ENCODE results near the gene FAM81B.

Gene FAM81B

GRCh38 chr5:95410279-95410678 is 19.1 kb downstream of the FAM81B start:
- H3K4me1 ChIP-seq, result no peaks in the 10 kb centered on the region
- DNase-seq, result no peak
- no peak for TF ChIP-seq CTCF (IDR thresholded peaks at IDR 0.05; ENCODE audit: low read depth, low read length)
- no peaks in the 10 kb centered on the region; the same call in none of the 2 replicates for H3K27me3 ChIP-seq
- no peak overlapping the region for H3K4me3 ChIP-seq (ENCODE audit: low read depth, low read length)
- no peaks in the 10 kb centered on the region for H3K36me3 ChIP-seq
- no peaks in the 10 kb centered on the region for H3K9me3 ChIP-seq

- Histone ChIP-seq H3K9me3 (no peaks in the 10 kb centered on the region), H3K27me3 (no peaks in the 10 kb centered on the region; the same call in none of the 2 replicates), H3K4me1 (no peaks in the 10 kb centered on the region), H3K36me3 (no peaks in the 10 kb centered on the region), H3K4me3 (ENCODE audit: low read depth, low read length) (no peak overlapping the region)
- TF ChIP-seq CTCF (IDR thresholded peaks at IDR 0.05; ENCODE audit: low read depth, low read length), result no peak
- DNase-seq, result no peak
Measured at GRCh38 chr5:95411474-95411873, 20.3 kb downstream of the FAM81B start.

- no peak for TF ChIP-seq CTCF (IDR thresholded peaks at IDR 0.05; ENCODE audit: low read depth, low read length)
- no peaks in the 10 kb centered on the region for H3K9me3 ChIP-seq
- no peak overlapping the region for H3K4me3 ChIP-seq (ENCODE audit: low read depth, low read length)
- H3K4me1 ChIP-seq, result no peaks in the 10 kb centered on the region
- H3K27me3 ChIP-seq, result no peaks in the 10 kb centered on the region; the same call in none of the 2 replicates
- no peak for DNase-seq
- H3K36me3 ChIP-seq, result no peaks in the 10 kb centered on the region
Measured at GRCh38 chr5:95414451-95414850, 23.3 kb downstream of the FAM81B start.

GRCh38 chr5:95417971-95418370 is 26.8 kb downstream of the FAM81B start:
- no peak for TF ChIP-seq CTCF (IDR thresholded peaks at IDR 0.05; ENCODE audit: low read depth, low read length)
- H3K36me3 ChIP-seq, result no peaks in the 10 kb centered on the region
- H3K4me1 ChIP-seq, result no peaks in the 10 kb centered on the region
- H3K27me3 ChIP-seq, result no peaks in the 10 kb centered on the region; the same call in none of the 2 replicates
- H3K4me3 ChIP-seq (ENCODE audit: low read depth, low read length), result no peak overlapping the region
- H3K9me3 ChIP-seq, result no peaks in the 10 kb centered on the region
- DNase-seq, result no peak

- Histone ChIP-seq H3K36me3 (no peaks in the 10 kb centered on the region), H3K9me3 (no peaks in the 10 kb centered on the region), H3K27me3 (no peaks in the 10 kb centered on the region; the same call in 1 of the 2 replicates), H3K4me1 (no peaks in the 10 kb centered on the region), H3K4me3 (ENCODE audit: low read depth, low read length) (no peak overlapping the region)
- DNase-seq, result no peak
- TF ChIP-seq CTCF (IDR thresholded peaks at IDR 0.05; ENCODE audit: low read depth, low read length), result no peak
Measured at GRCh38 chr5:95422838-95423237, 31.7 kb downstream of the FAM81B start.

- no peaks in the 10 kb centered on the region for H3K36me3 ChIP-seq
- no peak for TF ChIP-seq CTCF (IDR thresholded peaks at IDR 0.05; ENCODE audit: low read depth, low read length)
Measured at GRCh38 chr5:95424016-95424415, 32.9 kb downstream of the FAM81B start.

More at GRCh38 chr5:95424016-95424415, 32.9 kb downstream of the FAM81B start:
- H3K4me1 ChIP-seq, result no peaks in the 10 kb centered on the region
- H3K4me3 ChIP-seq (ENCODE audit: low read depth, low read length), result no peak overlapping the region
- no peaks in the 10 kb centered on the region for H3K9me3 ChIP-seq
- no peaks in the 10 kb centered on the region; the same call in 1 of the 2 replicates for H3K27me3 ChIP-seq
- no peak for DNase-seq
